Activated CD4-positive, alpha-beta memory T cell treated with anti-CD3 and anti-CD28 coated beads for 36 hours (primary cell): ENCODE data around the gene SLC30A3. TPM values are rescaled to one million over a fixed set of nuclear protein-coding genes. Genes with fewer than 3 reads are reported as not detected.
A peak's percentile ranks its signal among the peaks of the same experiment; 100 is the strongest.

Experiments
- CTCF ChIA-PET: fragments of 350-600 bp; sonication (Branson Sonifier 250); formaldehyde crosslinking; loops from one replicate; lab custom pipeline; 2021; ENCODE audit warnings: antibody characterized with exemption, inconsistent platforms; lab: Charles Lee
- POLR2A ChIA-PET: fragments of 350-600 bp; sonication (Branson Sonifier 250); formaldehyde crosslinking; loops from one replicate; lab custom pipeline; 2021; ENCODE audit warnings: antibody characterized with exemption; lab: Charles Lee
- DNase-seq: peaks from one replicate; pipeline ENCODE4 v3.0.0-alpha.2; 2020
- H3K27ac Mint-ChIP-seq: one replicate; pipeline ENCODE4 v1.8.0; 2021; ENCODE audit warnings: mixed read lengths
- H3K27me3 Mint-ChIP-seq: one replicate; pipeline ENCODE4 v1.8.0; 2021; ENCODE audit warnings: mixed read lengths
- H3K36me3 Mint-ChIP-seq: one replicate; pipeline ENCODE4 v1.8.0; 2021; ENCODE audit warnings: mixed read lengths
- H3K4me1 Mint-ChIP-seq: one replicate; pipeline ENCODE4 v1.8.0; 2021; ENCODE audit warnings: low read depth, mixed read lengths
- H3K4me3 Mint-ChIP-seq: one replicate; pipeline ENCODE4 v1.8.0; 2021; ENCODE audit warnings: mild to moderate bottlenecking, mixed read lengths
- H3K9me3 Mint-ChIP-seq: one replicate; pipeline ENCODE4 v1.8.0; 2021; ENCODE audit warnings: mixed read lengths
- intact Hi-C: fragments of 100-400 bp; cut with micrococcal nuclease; formaldehyde crosslinking; loops from one replicate; pipeline ENCODE4 v1.15.1; 2023
- total RNA-seq, 2 experiments: library from RNA; stranded (reverse); gene quantifications; one replicate each; pipeline ENCODE4 v1.2.3, GENCODE V29; 2021

Gene SLC30A3, protein sequence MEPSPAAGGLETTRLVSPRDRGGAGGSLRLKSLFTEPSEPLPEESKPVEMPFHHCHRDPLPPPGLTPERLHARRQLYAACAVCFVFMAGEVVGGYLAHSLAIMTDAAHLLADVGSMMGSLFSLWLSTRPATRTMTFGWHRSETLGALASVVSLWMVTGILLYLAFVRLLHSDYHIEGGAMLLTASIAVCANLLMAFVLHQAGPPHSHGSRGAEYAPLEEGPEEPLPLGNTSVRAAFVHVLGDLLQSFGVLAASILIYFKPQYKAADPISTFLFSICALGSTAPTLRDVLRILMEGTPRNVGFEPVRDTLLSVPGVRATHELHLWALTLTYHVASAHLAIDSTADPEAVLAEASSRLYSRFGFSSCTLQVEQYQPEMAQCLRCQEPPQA
- under 1 TPM; 0.86 to 0.90 TPM for total RNA-seq

DNA sequence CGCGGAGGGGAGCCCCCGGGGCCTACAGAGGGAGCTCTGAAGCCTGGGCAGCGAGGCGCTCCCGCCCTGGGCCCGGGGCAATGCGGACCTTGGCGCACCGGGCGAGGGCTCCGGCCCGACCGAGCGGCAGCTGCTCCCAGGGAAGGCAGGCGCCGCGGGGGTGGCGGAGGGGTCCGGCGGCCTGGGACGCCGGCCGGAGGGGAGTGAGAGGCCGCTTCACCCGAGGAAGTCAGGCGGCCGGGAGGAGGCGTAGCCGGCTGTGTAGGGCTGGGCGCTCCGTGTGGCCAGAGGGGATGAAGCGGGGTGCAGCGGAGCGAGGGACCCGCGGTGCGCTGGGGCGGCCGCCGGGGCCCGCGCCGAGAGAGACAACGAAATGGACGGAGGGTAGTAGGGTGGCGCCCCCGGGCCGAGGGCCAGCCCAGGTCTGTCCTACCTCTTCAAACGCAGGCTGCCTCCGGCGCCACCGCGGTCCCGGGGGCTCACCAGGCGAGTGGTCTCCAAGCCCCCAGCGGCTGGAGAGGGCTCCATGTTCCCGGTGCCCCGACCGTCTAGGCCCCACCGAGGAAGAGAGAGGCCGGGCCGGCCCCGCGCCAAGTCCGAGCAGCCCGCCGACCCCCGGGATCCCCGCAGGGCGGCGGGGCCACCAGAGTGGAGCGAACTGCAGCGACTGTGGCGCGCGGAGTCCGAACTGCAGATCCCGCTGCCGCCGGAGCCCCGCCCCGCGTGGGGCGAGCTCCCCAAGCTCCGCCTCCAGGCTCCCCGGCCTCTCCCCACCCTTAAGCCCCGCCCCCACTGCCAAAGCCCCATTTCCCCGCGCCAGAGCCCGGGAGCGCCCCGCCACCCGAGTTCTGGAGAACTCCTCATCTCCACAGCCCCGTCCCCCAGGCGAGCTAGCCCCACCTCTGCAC is at the start of gene SLC30A3:
Gene SLC30A3 (minus strand): TSS at position 669 of the 908 bp plus-strand sequence. CDS start 141 bp downstream, at position 528.
- Mint-ChIP-seq H3K36me3 (no peaks in the 10 kb centered on the region), H3K4me1 (peaks cover 23% of the 10 kb centered on the region), H3K4me3 (peak within 1 kb of the TSS; percentile 77), H3K9me3 (no peaks in the 10 kb centered on the region), H3K27ac (no peak within 1 kb of the TSS), H3K27me3 (peaks cover 51% of the 10 kb centered on the region)
- ChIA-PET POLR2A (interaction anchor here (0.5 kb wide), 1 partner anchor 17 kb away, joined by 3 read pairs; no protein-coding TSS in a partner anchor), CTCF (interaction anchor here (0.6 to 7.9 kb wide), 4 partner anchors 13 to 418 kb away, joined by 3 to 94 read pairs (median 4); partner anchors contain the start of gene TRIM54)
- DNase-seq: peak; percentile 80
- intact Hi-C loops: loop anchor here (2.0 kb wide), 2 partner anchors 18 to 50 kb away; partner anchors contain the start of genes ATRAID and SLC5A6

DNA sequence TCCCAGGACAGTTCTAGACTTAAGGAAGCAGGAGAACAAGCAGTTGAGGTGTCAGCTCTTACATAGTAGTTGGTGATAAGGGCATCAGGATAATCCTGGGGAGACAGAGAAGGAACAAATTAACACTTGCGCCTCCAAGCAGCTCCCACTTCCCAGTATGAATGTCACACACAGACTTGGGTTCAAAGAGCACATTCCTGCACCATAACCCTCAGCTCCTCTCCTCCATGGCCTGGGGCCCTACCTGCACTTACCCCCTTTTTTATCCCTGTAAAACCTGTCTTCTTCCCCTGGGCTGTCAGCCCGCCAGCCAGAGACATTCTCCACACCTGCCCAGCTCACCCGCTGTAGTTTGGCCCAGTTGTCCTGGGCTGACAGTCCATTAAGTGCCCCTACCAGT is 49.3 kb upstream of the SLC30A3 start:
- no peaks in the 10 kb centered on the region for H3K9me3 Mint-ChIP-seq
- intact Hi-C loops: no loop called here
- H3K36me3 Mint-ChIP-seq: peaks cover 31% of the 10 kb centered on the region
- no peaks in the 10 kb centered on the region for H3K27me3 Mint-ChIP-seq
- no peak overlapping the region for H3K4me3 Mint-ChIP-seq
- H3K4me1 Mint-ChIP-seq: peaks cover 2% of the 10 kb centered on the region
- H3K27ac Mint-ChIP-seq: no peak overlapping the region
- ChIA-PET POLR2A (no interaction called here), CTCF (interaction anchor here (2.2 kb wide), 1 partner anchor 9 kb away, joined by 13 read pairs; no protein-coding TSS in a partner anchor)
- DNase-seq: no peak

DNA sequence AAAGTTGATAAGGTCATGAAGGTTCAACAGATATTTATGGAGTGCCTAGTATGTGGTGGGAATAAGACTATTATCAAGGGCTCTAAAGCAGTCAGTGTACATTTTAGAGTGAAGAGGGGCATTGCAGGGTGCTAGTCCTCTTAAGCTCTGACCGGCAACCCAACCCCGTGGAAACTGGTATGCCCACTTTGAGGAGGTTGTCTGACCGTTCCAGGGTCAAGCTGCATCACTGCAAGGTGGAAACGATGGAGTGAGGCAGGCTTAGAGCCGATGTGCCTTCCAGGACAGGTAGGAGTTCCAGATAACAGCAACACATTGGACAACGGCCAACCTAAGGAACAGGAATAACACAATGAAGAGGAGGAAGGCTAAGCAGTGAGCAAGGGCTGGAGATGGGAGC is 46.8 kb upstream of the SLC30A3 start:
- ChIA-PET CTCF (no interaction called here), POLR2A (no interaction called here)
- Mint-ChIP-seq H3K4me1 (peaks cover 8% of the 10 kb centered on the region), H3K9me3 (no peaks in the 10 kb centered on the region), H3K27ac (no peak overlapping the region), H3K27me3 (peaks cover 18% of the 10 kb centered on the region), H3K4me3 (no peak overlapping the region), H3K36me3 (peaks cover 28% of the 10 kb centered on the region)
- intact Hi-C loops: no loop called here
- DNase-seq: no peak

DNA sequence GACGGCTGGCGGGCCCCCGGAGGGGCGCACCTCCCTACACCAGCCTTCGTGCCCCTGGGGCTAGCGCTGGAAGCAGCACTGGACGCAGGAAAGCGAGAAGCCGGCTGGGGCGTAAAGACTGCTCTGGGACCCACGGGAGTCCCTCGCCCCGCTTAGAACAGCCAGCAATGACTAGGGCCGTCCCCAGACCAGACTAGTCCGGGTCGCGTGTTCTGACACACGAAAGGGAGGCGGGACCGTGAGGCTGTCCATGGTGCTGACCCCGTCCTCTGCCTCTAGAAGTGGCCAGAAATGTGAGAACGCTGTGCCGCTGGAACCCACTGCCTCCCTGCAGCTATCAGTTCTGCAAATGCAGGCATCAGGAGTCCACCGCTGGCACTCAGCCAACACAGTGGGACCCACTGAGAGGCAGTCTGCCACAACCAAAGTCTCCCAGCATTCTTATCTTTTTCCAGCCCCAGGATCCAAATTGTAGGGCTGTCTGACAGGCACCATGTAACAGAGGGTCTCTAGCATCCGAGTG is 45.6 kb upstream of the SLC30A3 start, which contains the start of gene UCN:
Gene UCN (minus strand): TSS at position 87 of the 523 bp plus-strand sequence. CDS start 550 bp downstream, outside the sequence.
- intact Hi-C loops: no loop called here
- Mint-ChIP-seq H3K36me3 (peaks cover 28% of the 10 kb centered on the region), H3K4me1 (peaks cover 8% of the 10 kb centered on the region), H3K9me3 (no peaks in the 10 kb centered on the region), H3K27ac (no peak within 1 kb of the TSS), H3K4me3 (no peak within 1 kb of the TSS), H3K27me3 (peaks cover 20% of the 10 kb centered on the region)
- CTCF ChIA-PET: no interaction called here
- no peak for DNase-seq
- POLR2A ChIA-PET: no interaction called here

DNA sequence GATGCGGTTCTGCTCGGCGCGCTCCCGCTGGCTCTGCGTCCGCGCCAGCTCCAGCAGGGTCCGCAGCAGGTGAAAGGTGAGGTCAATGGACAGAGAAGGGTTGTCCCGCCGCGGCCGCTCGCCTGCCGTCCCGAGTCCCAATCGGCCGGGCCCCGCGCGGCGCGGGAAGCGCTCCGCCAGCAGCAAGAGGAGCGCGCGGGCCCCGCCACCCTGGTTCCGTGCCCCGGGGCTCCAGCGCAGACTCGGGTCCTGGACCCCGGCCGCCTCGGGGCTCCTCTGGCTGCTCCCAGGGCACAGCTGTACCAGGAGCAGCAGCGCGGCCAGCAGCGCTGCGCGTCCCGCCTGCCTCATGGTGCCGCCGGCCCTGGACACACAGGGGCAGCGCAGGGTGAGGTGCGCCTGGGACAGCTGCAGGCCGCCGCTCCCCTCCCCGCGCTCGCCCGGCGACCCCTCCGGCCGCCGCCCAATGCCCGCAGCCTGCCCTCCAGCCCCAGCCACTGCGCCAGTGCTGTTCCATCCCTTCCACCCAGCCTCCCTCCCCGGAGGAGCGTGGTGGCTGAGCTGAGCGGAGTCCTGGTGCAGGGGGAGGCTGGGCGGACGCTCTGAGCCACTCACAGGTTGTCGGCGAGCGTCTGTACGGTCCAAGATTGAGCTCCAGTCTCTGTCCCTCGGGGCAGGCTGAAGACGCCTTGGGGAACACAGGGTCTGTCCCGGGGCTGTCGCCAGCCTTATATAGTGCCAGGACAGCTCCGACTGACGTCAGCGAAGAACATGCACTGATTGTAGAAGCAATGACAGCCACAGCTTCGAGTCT is 44.9 kb upstream of the SLC30A3 start:
- ChIA-PET POLR2A (no interaction called here), CTCF (interaction anchor here (0.7 kb wide), 1 partner anchor 57 kb away, joined by 3 read pairs; no protein-coding TSS in a partner anchor)
- intact Hi-C loops: no loop called here
- no peak for DNase-seq
- Mint-ChIP-seq H3K4me3 (no peak overlapping the region), H3K36me3 (peaks cover 28% of the 10 kb centered on the region), H3K4me1 (peaks cover 8% of the 10 kb centered on the region), H3K9me3 (no peaks in the 10 kb centered on the region), H3K27me3 (peaks cover 20% of the 10 kb centered on the region), H3K27ac (no peak overlapping the region)

DNA sequence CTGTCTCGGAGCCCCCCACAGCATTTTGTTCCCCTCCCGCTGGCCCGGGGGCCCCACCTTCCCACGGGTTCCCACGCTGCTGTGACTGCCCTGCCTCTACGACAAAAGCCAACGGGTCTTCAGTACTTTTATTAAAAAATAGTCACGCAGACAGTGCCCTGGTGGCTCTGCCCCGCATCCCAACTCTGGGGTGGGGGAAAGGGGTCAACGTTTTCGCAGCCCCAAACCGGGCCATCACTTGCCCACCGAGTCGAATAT is 44.4 kb upstream of the SLC30A3 start:
- CTCF ChIA-PET: interaction anchor here (0.7 kb wide), 1 partner anchor 56 kb away, joined by 3 read pairs; no protein-coding TSS in a partner anchor
- Mint-ChIP-seq H3K4me3 (no peak overlapping the region), H3K27me3 (peaks cover 20% of the 10 kb centered on the region), H3K36me3 (peaks cover 22% of the 10 kb centered on the region), H3K4me1 (peaks cover 8% of the 10 kb centered on the region), H3K27ac (no peak overlapping the region), H3K9me3 (no peaks in the 10 kb centered on the region)
- POLR2A ChIA-PET: no interaction called here
- DNase-seq: no peak
- intact Hi-C loops: no loop called here

DNA sequence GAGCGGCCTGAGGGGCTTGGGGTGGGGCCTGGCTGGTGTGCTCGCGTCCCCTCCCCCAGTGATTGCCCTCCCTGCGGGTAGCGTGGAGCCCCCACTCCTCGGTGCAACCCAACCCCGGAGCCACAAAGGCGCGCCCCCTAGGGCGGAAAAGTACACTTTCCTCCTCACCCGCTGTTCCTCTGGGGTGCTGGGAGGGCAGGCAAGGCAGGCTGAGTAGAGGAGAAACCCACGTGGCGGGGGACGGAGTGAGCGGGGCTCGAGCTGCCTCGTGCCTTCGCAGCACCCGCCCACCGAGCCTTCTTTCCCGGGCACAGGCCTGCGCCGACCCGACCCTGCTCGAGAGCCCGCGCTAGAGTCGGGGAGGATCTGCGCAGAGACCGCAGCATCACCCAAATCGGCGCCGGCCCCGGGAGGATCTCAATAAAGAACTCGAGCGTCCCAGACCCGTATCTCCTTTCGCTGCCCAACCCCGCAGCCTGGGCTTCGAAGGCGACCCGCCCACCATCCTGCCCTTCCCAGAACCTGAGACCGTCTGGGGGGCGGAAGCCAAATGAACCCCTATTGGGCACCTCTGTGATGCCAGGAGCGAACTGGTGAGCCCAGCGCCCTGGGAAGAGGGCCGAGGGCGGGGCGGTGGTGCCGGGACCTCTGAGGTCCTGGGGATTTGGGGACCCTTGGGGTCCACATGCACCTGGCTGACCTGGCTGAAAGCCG is 43.9 kb upstream of the SLC30A3 start:
- POLR2A ChIA-PET: no interaction called here
- intact Hi-C loops: no loop called here
- CTCF ChIA-PET: interaction anchor here (0.7 to 1.0 kb wide), 2 partner anchors 56 to 463 kb away, joined by 3 read pairs; no protein-coding TSS in a partner anchor
- peaks cover 22% of the 10 kb centered on the region for H3K36me3 Mint-ChIP-seq
- peaks cover 8% of the 10 kb centered on the region for H3K4me1 Mint-ChIP-seq
- H3K27ac Mint-ChIP-seq: no peak overlapping the region
- no peaks in the 10 kb centered on the region for H3K9me3 Mint-ChIP-seq
- DNase-seq: peak; percentile 39
- H3K4me3 Mint-ChIP-seq: peak overlapping the region; percentile 5
- H3K27me3 Mint-ChIP-seq: peaks cover 20% of the 10 kb centered on the region

DNA sequence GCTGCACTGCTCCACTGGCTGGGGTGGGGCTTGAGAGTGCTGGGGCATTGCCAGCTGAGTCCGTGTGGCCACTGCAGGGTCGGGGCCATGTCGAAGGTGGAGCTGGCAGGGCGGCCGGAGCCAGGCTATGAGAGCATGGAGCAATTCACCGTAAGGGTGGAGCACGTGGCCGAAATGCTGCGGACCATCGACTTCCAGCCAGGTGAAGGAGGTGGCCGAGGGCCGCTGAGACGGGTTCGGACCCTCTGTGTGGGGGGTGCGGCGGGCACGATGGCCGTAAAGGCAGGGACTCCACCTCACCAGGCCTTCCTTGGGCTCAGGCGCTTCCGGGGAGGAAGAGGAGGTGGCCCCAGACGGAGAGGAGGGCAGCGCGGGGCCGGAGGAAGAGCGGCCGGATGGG is 43.3 kb upstream of the SLC30A3 start:
- Mint-ChIP-seq H3K9me3 (no peaks in the 10 kb centered on the region), H3K36me3 (peaks cover 17% of the 10 kb centered on the region), H3K27ac (no peak overlapping the region), H3K4me1 (peaks cover 8% of the 10 kb centered on the region), H3K27me3 (peaks cover 20% of the 10 kb centered on the region), H3K4me3 (no peak overlapping the region)
- ChIA-PET POLR2A (interaction anchor here (1.4 kb wide), 1 partner anchor 17 kb away, joined by 3 read pairs; the partner anchor contains the start of gene MPV17), CTCF (interaction anchor here (1.0 to 5.6 kb wide), 2 partner anchors 24 to 463 kb away, joined by 3 to 94 read pairs; partner anchors contain the start of gene TRIM54)
- DNase-seq: no peak
- intact Hi-C loops: no loop called here

DNA sequence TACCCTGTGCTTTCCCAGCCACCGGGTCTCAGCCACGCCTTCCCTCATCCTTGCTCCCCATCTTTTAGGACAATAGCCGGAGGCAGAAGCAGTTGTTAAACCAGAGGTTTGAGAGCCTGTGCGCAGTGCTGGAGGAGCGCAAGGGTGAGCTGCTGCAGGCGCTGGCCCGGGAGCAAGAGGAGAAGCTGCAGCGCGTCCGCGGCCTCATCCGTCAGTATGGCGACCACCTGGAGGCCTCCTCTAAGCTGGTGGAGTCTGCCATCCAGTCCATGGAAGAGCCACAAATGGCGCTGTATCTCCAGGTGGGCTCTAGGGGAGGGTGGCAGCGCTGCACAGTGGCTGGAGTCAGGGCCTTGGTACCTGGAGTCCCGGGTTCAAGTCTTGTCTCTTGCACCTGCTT is 42.7 kb upstream of the SLC30A3 start:
- ChIA-PET POLR2A (interaction anchor here (1.4 kb wide), 1 partner anchor 18 kb away, joined by 3 read pairs; the partner anchor contains the start of gene MPV17), CTCF (interaction anchor here (1.0 to 5.6 kb wide), 2 partner anchors 23 to 462 kb away, joined by 3 to 94 read pairs; partner anchors contain the start of gene TRIM54)
- intact Hi-C loops: no loop called here
- Mint-ChIP-seq H3K9me3 (no peaks in the 10 kb centered on the region), H3K4me1 (peaks cover 8% of the 10 kb centered on the region), H3K4me3 (no peak overlapping the region), H3K27ac (no peak overlapping the region), H3K36me3 (peaks cover 16% of the 10 kb centered on the region), H3K27me3 (peaks cover 20% of the 10 kb centered on the region)
- no peak for DNase-seq

DNA sequence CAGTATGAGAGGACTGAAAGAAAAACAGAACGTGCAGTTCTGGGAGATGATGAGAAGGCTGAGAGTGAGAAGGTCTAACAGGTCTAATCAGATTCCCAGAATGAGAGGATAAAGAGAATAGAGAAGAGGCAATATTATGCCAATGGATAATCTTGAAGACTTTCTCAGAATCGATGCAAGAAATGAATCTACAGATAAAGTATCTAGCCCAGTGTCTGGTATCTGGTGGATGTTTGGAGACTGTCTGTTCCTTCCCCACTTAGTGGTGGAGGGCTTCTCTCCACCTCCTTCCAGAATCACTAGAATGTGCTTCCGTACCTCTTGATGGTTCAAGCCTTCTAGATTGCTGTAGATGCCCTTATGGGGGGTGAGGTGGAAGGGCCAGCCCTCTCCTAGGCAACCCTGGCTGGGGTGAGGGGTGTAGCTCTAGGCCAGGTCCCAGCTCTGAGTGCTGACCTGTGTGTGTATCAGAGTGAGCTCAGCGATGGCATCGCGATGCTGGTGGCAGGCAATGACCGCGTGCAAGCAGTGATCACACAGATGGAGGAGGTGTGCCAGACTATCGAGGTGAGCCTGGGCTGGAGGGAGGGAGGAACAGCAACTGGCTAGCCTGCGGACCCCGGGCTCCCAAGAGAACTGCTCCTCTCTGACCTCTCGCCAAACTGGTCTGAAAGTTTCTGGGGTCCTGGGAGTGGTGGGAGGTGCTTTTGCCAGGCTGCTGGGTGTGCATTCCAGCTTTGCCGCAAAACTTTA is 41.8 kb upstream of the SLC30A3 start:
- Mint-ChIP-seq H3K4me3 (no peak overlapping the region), H3K27ac (no peak overlapping the region), H3K9me3 (no peaks in the 10 kb centered on the region), H3K4me1 (peaks cover 8% of the 10 kb centered on the region), H3K27me3 (peaks cover 20% of the 10 kb centered on the region), H3K36me3 (peaks cover 11% of the 10 kb centered on the region)
- CTCF ChIA-PET: interaction anchor here (0.6 to 5.6 kb wide), 5 partner anchors 15 to 908 kb away, joined by 3 to 94 read pairs (median 9); partner anchors contain the start of gene TRIM54
- POLR2A ChIA-PET: interaction anchor here (1.4 kb wide), 1 partner anchor 18 kb away, joined by 3 read pairs; the partner anchor contains the start of gene MPV17
- intact Hi-C loops: no loop called here
- DNase-seq: no peak
